ENCODE measurements around the gene PCDHGB6.
"Not testable (repeated sequence)": the region's sequence is repeated elsewhere in the genome, so short reads cannot be mapped to it uniquely, and the experiment has no call there.

The PCDHGB6 gene

GRCh38 chr5:141407790-141408505, at the start of gene PCDHGB6:
PCDHGB6 (plus strand) TSS chr5:141408021; CDS start chr5:141408203, 182 bp downstream.
- not testable (repeated sequence) for DNase-seq

- DNase-seq = no peak
Observed at GRCh38 chr5:141359790-141360426, 47.9 kb upstream of the PCDHGB6 start, which contains the start of gene PCDHGB2. PCDHGB2 (plus strand) TSS chr5:141359994; CDS start chr5:141360136, 142 bp downstream.

GRCh38 chr5:141360685-141361084, 47.1 kb upstream of the PCDHGB6 start:
- no peak for DNase-seq

GRCh38 chr5:141362719-141363118, 45.1 kb upstream of the PCDHGB6 start:
- no peak for DNase-seq

GRCh38 chr5:141363952-141364660, 43.7 kb upstream of the PCDHGB6 start, which contains the start of gene PCDHGA5:
PCDHGA5 (plus strand) TSS chr5:141364162; CDS start chr5:141364331, 169 bp downstream.
- no peak for DNase-seq

GRCh38 chr5:141366016-141366896, 41.6 kb upstream of the PCDHGB6 start:
- no peak for DNase-seq

- DNase-seq = no peak
Observed at GRCh38 chr5:141369994-141370848, 37.6 kb upstream of the PCDHGB6 start, which contains the start of gene PCDHGB3. PCDHGB3 (plus strand) TSS chr5:141370242; CDS start chr5:141370395, 153 bp downstream.

GRCh38 chr5:141371572-141372475, 36.0 kb upstream of the PCDHGB6 start:
- DNase-seq = no peak

GRCh38 chr5:141373673-141374317, 34.0 kb upstream of the PCDHGB6 start, which contains the start of gene PCDHGA6:
PCDHGA6 (plus strand) TSS chr5:141373891; CDS start chr5:141374084, 193 bp downstream.
- no peak for DNase-seq

- no peak for DNase-seq
Observed at GRCh38 chr5:141374627-141375026, 33.2 kb upstream of the PCDHGB6 start.

- DNase-seq = not testable (repeated sequence)
Observed at GRCh38 chr5:141375444-141376155, 32.2 kb upstream of the PCDHGB6 start.

- no peak for DNase-seq
Observed at GRCh38 chr5:141382469-141383294, 25.1 kb upstream of the PCDHGB6 start, which contains the start of gene PCDHGA7. PCDHGA7 (plus strand) TSS chr5:141382742; CDS start chr5:141382900, 158 bp downstream.

- DNase-seq = no peak
Observed at GRCh38 chr5:141383345-141383744, 24.5 kb upstream of the PCDHGB6 start.

GRCh38 chr5:141384471-141385267, 23.2 kb upstream of the PCDHGB6 start:
- DNase-seq = no peak

- not testable (repeated sequence) for DNase-seq
Observed at GRCh38 chr5:141387557-141388311, 20.1 kb upstream of the PCDHGB6 start, which contains the start of gene PCDHGB4. PCDHGB4 (plus strand) TSS chr5:141387698; CDS start chr5:141387885, 187 bp downstream.

GRCh38 chr5:141388661-141389060, 19.2 kb upstream of the PCDHGB6 start:
- DNase-seq = no peak

All from NK-92 treated with Interleukin-12 subunit alpha and Interleukin-12 subunit beta, amount 100 ng/mL, for 24 hours (cell line).